Mucosa of stomach (tissue), 1 donor: Measurements from ENCODE around the gene KCNJ6.

Experiments used
- H3K27me3 ChIP-seq: one replicate; pipeline ENCODE4 v1.7.0; 2013; ENCODE audit warnings: mild to moderate bottlenecking, low read length; ENCODE audit not compliant: control insufficient read depth, insufficient read depth
- H3K36me3 ChIP-seq: one replicate; pipeline ENCODE4 v1.7.0; 2013; ENCODE audit warnings: low read length; ENCODE audit not compliant: control insufficient read depth, insufficient read depth
- H3K4me1 ChIP-seq: one replicate; pipeline ENCODE4 v1.7.0; 2013; ENCODE audit warnings: mild to moderate bottlenecking, low read length; ENCODE audit not compliant: control insufficient read depth, insufficient read depth
- H3K4me3 ChIP-seq: one replicate; pipeline ENCODE4 v1.7.0; 2013; ENCODE audit warnings: low read length
- H3K9ac ChIP-seq: one replicate; pipeline ENCODE4 v1.7.0; 2013; ENCODE audit warnings: mild to moderate bottlenecking, low read length, moderate library complexity
- H3K9me3 ChIP-seq: one replicate; pipeline ENCODE4 v1.7.0; 2013; ENCODE audit warnings: mild to moderate bottlenecking, low read length, moderate library complexity; ENCODE audit not compliant: control insufficient read depth
- donor health status: Pancreatic carcinoma.

Gene KCNJ6

GRCh38 chr21:37874481-37874880 lies 41.8 kb downstream of the KCNJ6 start:
- no peaks in the 10 kb centered on the region for H3K36me3 ChIP-seq
- H3K4me3 ChIP-seq, result no peak overlapping the region
- H3K4me1 ChIP-seq, result no peaks in the 10 kb centered on the region
- H3K27me3 ChIP-seq, result no peaks in the 10 kb centered on the region
- H3K9me3 ChIP-seq, result no peaks in the 10 kb centered on the region
- H3K9ac ChIP-seq, result no peak overlapping the region

GRCh38 chr21:37873655-37874054 lies 42.6 kb downstream of the KCNJ6 start:
- no peak overlapping the region for H3K9ac ChIP-seq
- no peaks in the 10 kb centered on the region for H3K36me3 ChIP-seq
- H3K4me3 ChIP-seq, result no peak overlapping the region
- H3K4me1 ChIP-seq, result no peaks in the 10 kb centered on the region
- H3K9me3 ChIP-seq, result no peaks in the 10 kb centered on the region
- H3K27me3 ChIP-seq, result no peaks in the 10 kb centered on the region

- H3K4me3 ChIP-seq, result no peak overlapping the region
- no peaks in the 10 kb centered on the region for H3K36me3 ChIP-seq
- no peaks in the 10 kb centered on the region for H3K27me3 ChIP-seq
- no peaks in the 10 kb centered on the region for H3K9me3 ChIP-seq
- no peaks in the 10 kb centered on the region for H3K4me1 ChIP-seq
- no peak overlapping the region for H3K9ac ChIP-seq
These were observed 45.0 kb downstream of the KCNJ6 start for GRCh38 chr21:37871121-37871862.

GRCh38 chr21:37870221-37870620 lies 46.0 kb downstream of the KCNJ6 start:
- Histone ChIP-seq H3K36me3 (no peaks in the 10 kb centered on the region), H3K4me3 (no peak overlapping the region), H3K9me3 (no peaks in the 10 kb centered on the region), H3K4me1 (no peaks in the 10 kb centered on the region), H3K9ac (no peak overlapping the region), H3K27me3 (no peaks in the 10 kb centered on the region)

GRCh38 chr21:37869661-37870060 lies 46.6 kb downstream of the KCNJ6 start:
- no peaks in the 10 kb centered on the region for H3K36me3 ChIP-seq
- no peaks in the 10 kb centered on the region for H3K27me3 ChIP-seq
- H3K4me3 ChIP-seq, result no peak overlapping the region
- no peak overlapping the region for H3K9ac ChIP-seq
- H3K4me1 ChIP-seq, result no peaks in the 10 kb centered on the region
- no peaks in the 10 kb centered on the region for H3K9me3 ChIP-seq

- Histone ChIP-seq H3K36me3 (no peaks in the 10 kb centered on the region), H3K9ac (no peak overlapping the region), H3K27me3 (no peaks in the 10 kb centered on the region), H3K9me3 (no peaks in the 10 kb centered on the region), H3K4me1 (no peaks in the 10 kb centered on the region), H3K4me3 (no peak overlapping the region)
These were observed 47.6 kb downstream of the KCNJ6 start for GRCh38 chr21:37868446-37869295.

- Histone ChIP-seq H3K9ac (no peak overlapping the region), H3K4me3 (no peak overlapping the region), H3K36me3 (no peaks in the 10 kb centered on the region), H3K27me3 (no peaks in the 10 kb centered on the region), H3K9me3 (no peaks in the 10 kb centered on the region), H3K4me1 (no peaks in the 10 kb centered on the region)
These were observed 50.2 kb downstream of the KCNJ6 start for GRCh38 chr21:37866027-37866426.

- no peaks in the 10 kb centered on the region for H3K36me3 ChIP-seq
- no peaks in the 10 kb centered on the region for H3K4me1 ChIP-seq
- no peaks in the 10 kb centered on the region for H3K27me3 ChIP-seq
- H3K9ac ChIP-seq, result no peak overlapping the region
- no peak overlapping the region for H3K4me3 ChIP-seq
- no peaks in the 10 kb centered on the region for H3K9me3 ChIP-seq
These were observed 51.1 kb downstream of the KCNJ6 start for GRCh38 chr21:37865156-37865555.

GRCh38 chr21:37863842-37864241 lies 52.4 kb downstream of the KCNJ6 start:
- Histone ChIP-seq H3K36me3 (no peaks in the 10 kb centered on the region), H3K9ac (no peak overlapping the region), H3K27me3 (no peaks in the 10 kb centered on the region), H3K4me3 (no peak overlapping the region), H3K9me3 (no peaks in the 10 kb centered on the region), H3K4me1 (no peaks in the 10 kb centered on the region)

GRCh38 chr21:37862536-37862935 lies 53.7 kb downstream of the KCNJ6 start:
- no peaks in the 10 kb centered on the region for H3K9me3 ChIP-seq
- H3K9ac ChIP-seq, result no peak overlapping the region
- H3K27me3 ChIP-seq, result no peaks in the 10 kb centered on the region
- no peaks in the 10 kb centered on the region for H3K4me1 ChIP-seq
- H3K4me3 ChIP-seq, result no peak overlapping the region
- no peaks in the 10 kb centered on the region for H3K36me3 ChIP-seq

- Histone ChIP-seq H3K36me3 (no peaks in the 10 kb centered on the region), H3K4me3 (no peak overlapping the region), H3K4me1 (no peaks in the 10 kb centered on the region), H3K27me3 (no peaks in the 10 kb centered on the region), H3K9ac (no peak overlapping the region), H3K9me3 (no peaks in the 10 kb centered on the region)
These were observed 54.7 kb downstream of the KCNJ6 start for GRCh38 chr21:37861561-37861960.

- H3K36me3 ChIP-seq, result no peaks in the 10 kb centered on the region
- no peaks in the 10 kb centered on the region for H3K4me1 ChIP-seq
- no peaks in the 10 kb centered on the region for H3K9me3 ChIP-seq
- H3K27me3 ChIP-seq, result no peaks in the 10 kb centered on the region
- no peak overlapping the region for H3K4me3 ChIP-seq
- H3K9ac ChIP-seq, result no peak overlapping the region
These were observed 55.8 kb downstream of the KCNJ6 start for GRCh38 chr21:37860416-37860815.
